Activated CD4-positive, alpha-beta T cell treated with anti-CD3 and anti-CD28 coated beads for 36 hours (primary cell): ENCODE data around the gene UPF1. TPM values are rescaled to one million over a fixed set of nuclear protein-coding genes. Genes with fewer than 3 reads are reported as not detected.

Experiments
- ATAC-seq: fragments of 200-7000 bp; cut with Tn5 transposase; one replicate; pipeline ENCODE4 v1.10.0; 2021; ENCODE audit warnings: mild to moderate bottlenecking, moderate library complexity
- CTCF ChIA-PET: fragments of 350-600 bp; sonication (Branson Sonifier 250); formaldehyde crosslinking; loops from one replicate; lab custom pipeline; 2021; ENCODE audit warnings: antibody characterized with exemption; lab: Charles Lee
- POLR2A ChIA-PET: fragments of 350-600 bp; sonication (Branson Sonifier 250); formaldehyde crosslinking; loops from one replicate; lab custom pipeline; 2021; ENCODE audit warnings: antibody characterized with exemption, inconsistent platforms; lab: Charles Lee
- DNase-seq: peaks from one replicate; pipeline ENCODE4 v3.0.0-alpha.2; 2020
- H3K27ac Mint-ChIP-seq: one replicate; pipeline ENCODE4 v1.8.0; 2021; ENCODE audit warnings: mixed read lengths
- H3K27me3 Mint-ChIP-seq: one replicate; pipeline ENCODE4 v1.8.0; 2021; ENCODE audit warnings: mixed read lengths
- H3K36me3 Mint-ChIP-seq: one replicate; pipeline ENCODE4 v1.8.0; 2021; ENCODE audit warnings: low read depth, mixed read lengths
- H3K4me1 Mint-ChIP-seq: one replicate; pipeline ENCODE4 v1.8.0; 2021; ENCODE audit warnings: mixed read lengths
- H3K4me3 Mint-ChIP-seq: one replicate; pipeline ENCODE4 v1.8.0; 2021; ENCODE audit warnings: mild to moderate bottlenecking, moderate library complexity, mixed read lengths
- H3K9me3 Mint-ChIP-seq: one replicate; pipeline ENCODE4 v1.8.0; 2021; ENCODE audit warnings: low read depth, mixed read lengths
- intact Hi-C, 2 experiments: fragments of 100-400 bp; cut with DNase I in 1 of 2; cut with micrococcal nuclease in 1 of 2; formaldehyde crosslinking; loops; one replicate each; pipeline versions ENCODE4 v1.14.2 to v1.15.1; 2022 to 2024; cut with DNase I, micrococcal nuclease
- total RNA-seq, 2 experiments: library from RNA; stranded (reverse); gene quantifications; one replicate each; pipeline ENCODE4 v1.2.3, GENCODE V29; 2021

The UPF1 gene
- total RNA-seq, 2 experiments from 2014 or later: 72.4 to 74.0 TPM

DNA sequence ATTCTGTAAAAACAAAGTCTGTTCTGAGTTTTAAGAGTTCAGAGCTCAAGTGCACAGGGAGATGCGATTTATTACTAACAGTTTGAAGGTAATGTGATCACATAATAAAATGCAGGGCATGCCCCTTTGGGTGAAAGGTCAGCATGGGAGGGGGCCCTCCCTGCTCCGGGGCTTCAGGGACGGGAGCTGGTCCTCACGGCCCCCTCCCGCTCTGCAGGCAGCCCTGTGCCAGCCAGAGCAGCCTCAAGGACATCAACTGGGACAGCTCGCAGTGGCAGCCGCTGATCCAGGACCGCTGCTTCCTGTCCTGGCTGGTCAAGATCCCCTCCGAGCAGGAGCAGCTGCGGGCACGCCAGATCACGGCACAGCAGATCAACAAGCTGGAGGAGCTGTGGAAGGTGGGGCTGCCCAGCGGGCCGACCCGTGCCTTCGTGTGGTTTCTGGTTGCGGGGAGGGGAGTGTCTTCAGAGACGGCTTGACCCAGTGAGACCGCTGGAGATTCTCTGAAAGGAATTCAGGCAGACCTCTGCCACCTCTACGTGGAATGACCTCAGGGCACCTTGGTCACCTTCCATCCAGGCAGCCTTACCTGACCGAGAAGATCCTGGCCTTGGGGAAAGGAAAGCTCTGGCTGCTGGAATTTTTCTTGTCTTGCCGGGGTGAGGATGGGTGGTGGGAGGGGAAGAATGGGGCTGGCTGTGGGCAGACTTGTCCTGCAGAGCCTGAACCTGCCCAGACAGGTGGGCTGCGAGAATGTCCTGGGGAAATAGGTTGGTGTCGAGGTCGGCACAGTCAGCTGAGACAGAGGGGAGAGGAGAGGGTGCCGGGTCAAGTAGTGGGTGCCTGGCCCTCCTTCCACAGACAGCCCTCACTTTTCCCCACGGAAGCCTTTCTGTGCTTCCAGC is 19.0 kb downstream of the UPF1 start:
- peaks cover 62% of the 10 kb centered on the region for H3K36me3 Mint-ChIP-seq
- DNase-seq: no peak

GRCh38 chr19:18851673-18852325 is 20.0 kb downstream of the UPF1 start:
- POLR2A ChIA-PET: no interaction called here
- no peak for DNase-seq
- no peaks in the 10 kb centered on the region for H3K27me3 Mint-ChIP-seq
- no peak overlapping the region for H3K4me3 Mint-ChIP-seq
- CTCF ChIA-PET: interaction anchor here (0.5 kb wide), 1 partner anchor 379 kb away, joined by 3 read pairs; no protein-coding TSS in a partner anchor
- ATAC-seq: no peak
- intact Hi-C loops: no loop called here
- H3K27ac Mint-ChIP-seq: no peak overlapping the region
- H3K4me1 Mint-ChIP-seq: peaks cover 24% of the 10 kb centered on the region
- H3K9me3 Mint-ChIP-seq: no peaks in the 10 kb centered on the region
- peaks cover 68% of the 10 kb centered on the region for H3K36me3 Mint-ChIP-seq

More for the DNA sequence above, 19.0 kb downstream of the UPF1 start:
- ATAC-seq: no peak
- intact Hi-C loops: no loop called here
- POLR2A ChIA-PET: no interaction called here
- Mint-ChIP-seq H3K27me3 (no peaks in the 10 kb centered on the region), H3K27ac (peak overlapping the region; percentile 69), H3K4me3 (no peak overlapping the region), H3K9me3 (no peaks in the 10 kb centered on the region), H3K4me1 (peaks cover 30% of the 10 kb centered on the region)
- CTCF ChIA-PET: interaction anchor here (0.5 to 1.1 kb wide), 3 partner anchors 255 to 390 kb away, joined by 3 read pairs; no protein-coding TSS in a partner anchor

DNA sequence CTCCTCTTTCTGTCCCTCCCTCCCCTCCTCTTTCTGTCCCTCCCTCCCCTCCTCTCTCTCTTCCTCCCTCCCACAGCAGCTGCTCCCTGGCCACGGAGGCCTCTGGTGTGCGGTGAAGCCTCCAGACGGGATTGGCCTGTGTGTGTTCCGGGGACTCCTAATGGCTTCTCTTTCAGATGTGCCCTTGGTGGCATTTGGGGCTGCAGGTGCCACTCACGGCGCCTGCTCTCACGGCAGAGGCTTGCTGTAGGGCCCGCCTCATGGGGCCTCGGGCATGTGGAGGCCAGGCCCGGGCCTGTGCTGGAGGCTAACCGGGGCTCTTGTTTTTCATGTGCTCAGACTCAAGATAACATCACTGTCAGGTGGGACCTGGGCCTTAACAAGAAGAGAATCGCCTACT is 20.9 kb downstream of the UPF1 start:
- ChIA-PET POLR2A (no interaction called here), CTCF (no interaction called here)
- H3K27me3 Mint-ChIP-seq: no peaks in the 10 kb centered on the region
- no peak overlapping the region for H3K4me3 Mint-ChIP-seq
- H3K27ac Mint-ChIP-seq: no peak overlapping the region
- DNase-seq (no peak), ATAC-seq (no peak)
- H3K4me1 Mint-ChIP-seq: peaks cover 17% of the 10 kb centered on the region
- intact Hi-C loops: no loop called here
- no peaks in the 10 kb centered on the region for H3K9me3 Mint-ChIP-seq
- H3K36me3 Mint-ChIP-seq: peaks cover 70% of the 10 kb centered on the region

DNA sequence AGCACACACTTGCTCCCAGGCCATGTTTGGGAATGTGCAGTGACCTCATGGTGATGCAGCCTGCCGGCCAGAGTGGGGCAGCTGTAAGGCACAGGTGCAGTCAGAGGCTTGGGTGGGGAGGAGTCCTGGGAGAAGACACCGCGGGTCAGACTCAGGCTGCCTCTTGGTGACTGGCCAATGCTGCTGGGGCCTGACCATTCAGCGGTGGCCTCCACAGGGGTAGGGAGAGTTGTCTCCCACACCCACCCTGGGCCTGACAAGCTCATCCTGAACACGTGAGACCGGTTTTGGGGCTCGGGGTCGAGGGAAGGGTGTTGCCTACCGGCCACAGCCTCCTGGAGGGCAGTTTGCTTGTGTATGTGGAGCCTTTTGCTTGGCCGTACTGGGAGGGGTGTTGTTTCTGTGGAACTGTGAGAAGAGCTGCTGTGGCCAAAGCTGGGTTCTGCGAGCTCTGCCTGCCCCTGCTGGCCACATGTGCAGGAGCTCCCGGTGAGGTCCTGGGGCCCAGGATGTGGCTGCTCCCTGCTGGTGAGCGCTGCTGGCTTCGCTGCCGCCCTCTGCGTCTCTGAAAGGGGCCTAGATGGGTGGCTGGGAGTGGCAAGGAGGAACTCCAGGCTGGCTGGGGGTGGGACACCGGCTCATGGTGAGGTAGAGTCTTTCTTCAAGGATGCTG is 22.1 kb downstream of the UPF1 start:
- Mint-ChIP-seq H3K27me3 (no peaks in the 10 kb centered on the region), H3K36me3 (peaks cover 65% of the 10 kb centered on the region), H3K27ac (no peak overlapping the region), H3K9me3 (no peaks in the 10 kb centered on the region), H3K4me3 (no peak overlapping the region), H3K4me1 (peaks cover 13% of the 10 kb centered on the region)
- DNase-seq: no peak
- intact Hi-C loops: no loop called here
- POLR2A ChIA-PET: no interaction called here
- CTCF ChIA-PET: no interaction called here
- ATAC-seq: no peak

- intact Hi-C loops: no loop called here
- Mint-ChIP-seq H3K4me3 (no peak overlapping the region), H3K36me3 (peaks cover 60% of the 10 kb centered on the region), H3K4me1 (peaks cover 3% of the 10 kb centered on the region), H3K27ac (no peak overlapping the region), H3K27me3 (no peaks in the 10 kb centered on the region), H3K9me3 (no peaks in the 10 kb centered on the region)
- CTCF ChIA-PET: interaction anchor here (0.6 to 2.9 kb wide), 4 partner anchors 8 to 261 kb away, joined by 3 to 11 read pairs (median 6); no protein-coding TSS in a partner anchor
- POLR2A ChIA-PET: no interaction called here
- DNase-seq: no peak
- no peak for ATAC-seq
Measured at GRCh38 chr19:18854982-18855381, 23.2 kb downstream of the UPF1 start.

- Mint-ChIP-seq H3K4me3 (no peak overlapping the region), H3K9me3 (no peaks in the 10 kb centered on the region), H3K27ac (no peak overlapping the region), H3K4me1 (no peaks in the 10 kb centered on the region), H3K36me3 (peaks cover 57% of the 10 kb centered on the region), H3K27me3 (no peaks in the 10 kb centered on the region)
- POLR2A ChIA-PET: no interaction called here
- CTCF ChIA-PET: interaction anchor here (1.4 to 2.9 kb wide), 3 partner anchors 9 to 262 kb away, joined by 3 to 11 read pairs (median 7); no protein-coding TSS in a partner anchor
- no peak for ATAC-seq
- DNase-seq: no peak
- intact Hi-C loops: no loop called here
Measured at GRCh38 chr19:18855647-18856384, 24.1 kb downstream of the UPF1 start.

DNA sequence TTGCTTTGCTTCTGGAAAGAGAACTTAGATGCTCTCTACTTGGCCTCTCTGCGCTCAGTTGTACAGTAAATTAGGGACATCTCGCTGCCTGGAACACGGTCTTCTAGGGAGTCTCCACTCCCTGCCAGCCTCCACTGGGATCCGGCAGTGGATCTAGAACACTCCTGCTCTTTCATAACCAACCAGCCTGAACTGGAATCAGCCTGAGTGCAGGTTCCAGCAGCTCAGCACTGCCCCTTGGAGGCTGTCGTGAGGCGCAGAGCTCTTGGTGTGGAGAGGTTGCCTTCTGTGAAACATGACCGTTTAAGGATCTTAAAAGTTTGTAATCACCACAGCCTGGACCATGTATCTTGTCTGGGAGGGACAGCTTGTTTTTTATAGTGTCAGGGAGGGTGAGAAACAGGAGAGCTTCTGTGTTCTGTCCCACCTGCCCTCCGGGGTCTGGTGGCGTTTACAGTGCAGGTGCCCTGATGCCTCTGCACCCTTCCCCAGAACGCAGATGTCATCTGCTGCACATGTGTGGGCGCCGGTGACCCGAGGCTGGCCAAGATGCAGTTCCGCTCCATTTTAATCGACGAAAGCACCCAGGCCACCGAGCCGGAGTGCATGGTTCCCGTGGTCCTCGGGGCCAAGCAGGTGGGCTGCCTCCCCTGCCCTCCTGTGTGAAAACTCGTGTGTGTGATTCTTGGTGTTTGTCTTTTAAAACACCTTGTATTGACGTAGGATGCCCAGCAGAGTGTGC is 24.8 kb downstream of the UPF1 start:
- H3K27ac Mint-ChIP-seq: no peak overlapping the region
- no peaks in the 10 kb centered on the region for H3K9me3 Mint-ChIP-seq
- H3K4me1 Mint-ChIP-seq: no peaks in the 10 kb centered on the region
- intact Hi-C loops: no loop called here
- DNase-seq: no peak
- no peak overlapping the region for H3K4me3 Mint-ChIP-seq
- H3K36me3 Mint-ChIP-seq: peaks cover 56% of the 10 kb centered on the region
- POLR2A ChIA-PET: no interaction called here
- no peaks in the 10 kb centered on the region for H3K27me3 Mint-ChIP-seq
- CTCF ChIA-PET: interaction anchor here (1.2 to 2.9 kb wide), 4 partner anchors 9 to 414 kb away, joined by 3 to 11 read pairs (median 5); no protein-coding TSS in a partner anchor
- ATAC-seq: no peak

GRCh38 chr19:18857223-18857622 is 25.5 kb downstream of the UPF1 start:
- DNase-seq: no peak
- no peaks in the 10 kb centered on the region for H3K27me3 Mint-ChIP-seq
- intact Hi-C loops: no loop called here
- H3K9me3 Mint-ChIP-seq: no peaks in the 10 kb centered on the region
- CTCF ChIA-PET: interaction anchor here (0.7 to 2.9 kb wide), 3 partner anchors 9 to 414 kb away, joined by 3 to 11 read pairs (median 3); no protein-coding TSS in a partner anchor
- H3K4me1 Mint-ChIP-seq: no peaks in the 10 kb centered on the region
- peaks cover 63% of the 10 kb centered on the region for H3K36me3 Mint-ChIP-seq
- no peak for ATAC-seq
- no peak overlapping the region for H3K27ac Mint-ChIP-seq
- POLR2A ChIA-PET: no interaction called here
- no peak overlapping the region for H3K4me3 Mint-ChIP-seq

DNA sequence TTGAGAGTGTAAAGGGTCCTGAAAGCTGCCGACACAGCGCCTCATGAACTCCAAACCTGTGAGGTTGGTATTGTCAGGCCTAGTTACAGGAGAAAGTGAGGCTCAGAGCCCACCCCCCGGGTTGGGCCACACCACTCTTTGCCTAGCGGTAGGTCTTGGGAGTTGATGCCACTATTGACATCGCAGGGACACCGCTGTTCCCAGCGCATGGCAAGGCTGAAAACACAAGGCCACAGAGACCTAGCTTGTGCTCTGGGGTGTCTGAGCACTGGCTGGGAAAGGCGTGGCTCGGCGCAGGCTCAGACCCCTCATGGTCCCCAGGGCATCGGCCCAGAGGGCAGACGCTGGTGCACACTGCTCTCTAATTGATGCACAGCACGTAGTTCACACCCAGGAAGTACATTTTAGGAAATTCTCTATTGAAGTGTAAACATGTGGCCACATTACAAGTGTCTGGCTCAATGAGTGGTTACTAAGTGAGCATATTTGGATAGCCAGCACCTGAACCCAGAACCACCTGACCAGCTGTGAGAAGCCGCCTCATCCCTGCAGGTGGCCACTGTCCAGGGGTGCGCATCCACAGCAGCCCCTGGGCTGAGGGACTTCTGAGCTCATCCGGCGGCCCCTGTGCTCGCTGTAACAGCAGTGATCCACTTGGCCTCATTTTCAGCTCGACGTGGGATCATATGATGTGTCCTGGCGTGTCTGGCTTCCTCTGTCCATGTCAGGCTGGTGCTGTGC is 27.3 kb downstream of the UPF1 start:
- no peak overlapping the region for H3K4me3 Mint-ChIP-seq
- peaks cover 60% of the 10 kb centered on the region for H3K36me3 Mint-ChIP-seq
- intact Hi-C loops: no loop called here
- H3K9me3 Mint-ChIP-seq: no peaks in the 10 kb centered on the region
- no peaks in the 10 kb centered on the region for H3K4me1 Mint-ChIP-seq
- ChIA-PET CTCF (interaction anchor here (1.6 kb wide), 1 partner anchor 11 kb away, joined by 6 read pairs; no protein-coding TSS in a partner anchor), POLR2A (interaction anchor here (0.5 kb wide), 1 partner anchor 30 kb away, joined by 3 read pairs; no protein-coding TSS in a partner anchor)
- no peaks in the 10 kb centered on the region for H3K27me3 Mint-ChIP-seq
- ATAC-seq (no peak), DNase-seq (no peak)
- H3K27ac Mint-ChIP-seq: no peak overlapping the region
